NT2/D1 (cell line): ENCODE results near the gene JOSD2.

Experiments used
- DNase-seq: peaks from one replicate; pipeline ENCODE4 v3.0.0-alpha.2; 2011; ENCODE audit warnings: low read depth, low spot score
- H3K27me3 ChIP-seq: 2 replicates; pipeline ENCODE4 v1.6.0; 2011; ENCODE audit warnings: mild to moderate bottlenecking; ENCODE audit not compliant: insufficient read length, insufficient read depth
- H3K36me3 ChIP-seq: 2 replicates; pipeline ENCODE4 v1.6.1; 2011; ENCODE audit warnings: mild to moderate bottlenecking, low read length, mixed read lengths; ENCODE audit not compliant: insufficient read depth, insufficient read length
- H3K4me1 ChIP-seq: 2 replicates; pipeline ENCODE4 v1.5.1; 2011; ENCODE audit not compliant: insufficient read depth, insufficient read length
- H3K4me3 ChIP-seq: 2 replicates; pipeline ENCODE4 v1.5.1; 2011; ENCODE audit warnings: low read depth; ENCODE audit not compliant: insufficient read length
- H3K9ac ChIP-seq: 2 replicates; pipeline ENCODE4 v1.6.0; 2011; ENCODE audit warnings: low read depth; ENCODE audit not compliant: insufficient read length
- H3K9me3 ChIP-seq: 2 replicates; pipeline ENCODE4 v1.5.1; 2011; ENCODE audit warnings: mild to moderate bottlenecking, low read length; ENCODE audit not compliant: insufficient read depth
- SUZ12 ChIP-seq: IDR thresholded peaks from 2 replicates; pipeline ENCODE4 v1.6.1; 2011; ENCODE audit not compliant: insufficient read length, insufficient read depth; ENCODE audit errors: extremely low read depth
- YY1 ChIP-seq: IDR thresholded peaks from 2 replicates; pipeline ENCODE4 v1.6.1; 2011; ENCODE audit not compliant: insufficient read length, insufficient read depth
- ZNF274 ChIP-seq: IDR thresholded peaks from 2 replicates; pipeline ENCODE4 v1.6.1; 2011; ENCODE audit warnings: mild to moderate bottlenecking, low read depth, low read length

JOSD2 gene

DNA sequence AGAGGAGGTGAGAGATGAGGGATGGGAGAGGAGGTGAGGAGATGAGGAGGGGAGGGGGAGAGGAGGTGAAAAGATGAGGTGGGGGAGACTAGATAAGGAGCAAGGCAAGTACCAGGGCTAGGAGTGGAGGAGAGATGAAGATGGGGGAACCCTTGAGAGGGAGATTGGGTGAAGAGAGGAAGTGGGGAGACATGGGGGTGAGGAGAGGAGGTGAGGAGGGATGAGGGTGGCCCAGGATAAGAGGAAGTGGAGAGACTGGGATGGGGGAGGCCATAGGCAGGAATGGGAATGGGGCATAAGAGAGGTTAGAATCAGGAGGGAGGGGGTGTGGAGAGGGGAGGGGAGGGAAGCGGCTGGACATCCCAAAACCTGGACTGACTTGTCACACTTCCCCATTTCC lies 51.4 kb downstream of the JOSD2 start:
- Histone ChIP-seq H3K27me3 (no peaks in the 10 kb centered on the region), H3K36me3 (no peaks in the 10 kb centered on the region), H3K4me1 (no peaks in the 10 kb centered on the region), H3K4me3 (no peak overlapping the region), H3K9me3 (no peaks in the 10 kb centered on the region), H3K9ac (no peak overlapping the region)
- TF ChIP-seq SUZ12 (no peak), ZNF274 (no peak), YY1 (no peak)
- DNase-seq = no peak

DNA sequence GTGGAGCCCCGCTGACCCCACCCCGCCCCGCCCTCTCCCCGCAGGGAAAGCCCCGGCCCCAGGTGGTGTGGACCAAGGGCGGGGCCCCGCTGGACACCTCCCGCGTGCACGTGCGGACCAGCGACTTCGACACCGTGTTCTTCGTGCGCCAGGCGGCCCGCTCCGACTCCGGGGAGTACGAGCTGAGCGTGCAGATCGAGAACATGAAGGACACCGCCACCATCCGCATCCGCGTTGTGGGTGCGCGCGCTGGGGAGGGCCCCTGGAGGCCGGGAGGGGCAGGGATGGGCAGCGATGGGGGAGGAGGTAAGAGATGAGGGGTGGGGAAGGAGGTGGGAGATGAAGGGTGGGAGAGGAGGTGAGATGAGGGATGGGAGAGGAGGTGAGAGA lies 51.9 kb downstream of the JOSD2 start:
- no peaks in the 10 kb centered on the region for H3K9me3 ChIP-seq
- no peaks in the 10 kb centered on the region for H3K36me3 ChIP-seq
- TF ChIP-seq ZNF274 = no peak
- TF ChIP-seq SUZ12 = no peak
- TF ChIP-seq YY1 = no peak
- H3K27me3 ChIP-seq = no peaks in the 10 kb centered on the region
- no peak overlapping the region for H3K9ac ChIP-seq
- DNase-seq = no peak
- no peaks in the 10 kb centered on the region for H3K4me1 ChIP-seq
- H3K4me3 ChIP-seq = no peak overlapping the region

DNA sequence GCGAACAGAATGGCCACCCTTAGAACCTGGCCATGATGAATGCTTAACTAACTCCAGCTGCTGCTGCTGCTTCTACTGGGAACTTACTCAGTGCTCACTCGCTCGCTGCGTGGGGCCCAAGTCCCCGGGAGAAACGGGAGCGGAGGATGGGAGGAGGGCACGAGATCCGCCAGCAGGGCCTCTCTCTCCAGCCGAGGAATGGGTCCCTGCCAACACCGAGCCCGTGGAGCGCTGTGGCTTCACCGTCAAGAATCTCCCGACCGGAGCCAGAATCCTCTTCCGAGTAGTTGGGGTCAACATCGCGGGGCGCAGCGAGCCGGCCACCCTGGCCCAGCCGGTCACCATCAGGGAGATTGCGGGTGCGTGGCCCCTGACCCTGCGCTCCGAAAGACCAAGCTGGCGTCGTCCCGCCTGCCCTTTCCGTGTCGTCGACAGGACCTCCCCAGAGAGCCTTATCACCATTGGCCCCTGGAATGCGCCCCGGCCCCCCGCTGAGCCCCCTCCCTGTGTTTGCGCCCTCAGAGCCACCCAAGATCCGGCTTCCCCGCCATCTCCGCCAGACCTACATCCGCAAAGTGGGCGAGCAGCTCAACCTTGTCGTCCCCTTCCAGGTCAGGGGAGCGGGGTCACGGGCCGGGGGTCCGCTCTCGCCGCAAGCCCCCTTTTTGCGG lies 52.5 kb downstream of the JOSD2 start:
- Histone ChIP-seq H3K4me3 (no peak overlapping the region), H3K36me3 (no peaks in the 10 kb centered on the region), H3K9me3 (no peaks in the 10 kb centered on the region), H3K4me1 (no peaks in the 10 kb centered on the region), H3K9ac (no peak overlapping the region), H3K27me3 (no peaks in the 10 kb centered on the region)
- TF ChIP-seq SUZ12 (no peak), YY1 (no peak), ZNF274 (no peak)
- DNase-seq = no peak

DNA sequence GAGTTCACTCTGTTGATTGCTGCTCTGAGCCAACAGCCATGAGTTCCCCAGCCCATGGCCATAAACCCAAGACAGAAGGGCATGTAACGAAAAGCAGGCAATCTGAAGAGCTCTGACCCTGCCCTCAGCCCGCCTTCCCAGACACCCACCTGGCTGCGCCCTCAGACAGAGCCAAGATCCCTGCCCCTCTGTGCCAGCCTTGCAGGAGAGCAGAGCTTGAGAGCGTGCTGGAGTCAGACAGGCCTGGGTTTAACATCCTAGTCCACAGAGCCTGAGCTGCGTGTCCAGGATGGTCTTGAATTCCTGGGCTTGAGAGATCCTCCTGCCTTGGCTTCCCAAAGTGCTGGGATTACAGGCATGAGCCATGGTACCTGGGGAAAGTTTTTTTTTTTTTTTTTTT lies 53.7 kb downstream of the JOSD2 start:
- no peak overlapping the region for H3K4me3 ChIP-seq
- H3K36me3 ChIP-seq = no peaks in the 10 kb centered on the region
- no peak for DNase-seq
- no peaks in the 10 kb centered on the region for H3K4me1 ChIP-seq
- TF ChIP-seq SUZ12 (no peak), YY1 (no peak), ZNF274 (no peak)
- no peaks in the 10 kb centered on the region for H3K27me3 ChIP-seq
- no peak overlapping the region for H3K9ac ChIP-seq
- no peaks in the 10 kb centered on the region for H3K9me3 ChIP-seq
